ENCODE results near the gene FEN1.

The FEN1 gene

GRCh38 chr11:61776561-61777075 lies 16.1 kb upstream of the FEN1 start:
- no peaks in the 10 kb centered on the region for H3K9me3 ChIP-seq (ENCODE audit: control insufficient read depth, insufficient read depth, low read length)
- H3K36me3 ChIP-seq (ENCODE audit: insufficient read depth, low read length), result no peaks in the 10 kb centered on the region; the same call in 1 of the 2 replicates
- peaks cover 9% of the 10 kb centered on the region for H3K4me1 ChIP-seq (ENCODE audit: insufficient read depth, low read length)
- no peak overlapping the region for H3K9ac ChIP-seq (ENCODE audit: low read depth, low read length)

GRCh38 chr11:61777234-61778090 lies 15.2 kb upstream of the FEN1 start:
- no peaks in the 10 kb centered on the region; the same call in 1 of the 2 replicates for H3K36me3 ChIP-seq (ENCODE audit: insufficient read depth, low read length)
- H3K4me1 ChIP-seq (ENCODE audit: insufficient read depth, low read length), result peaks cover 2% of the 10 kb centered on the region; the same call in 1 of the 2 replicates
- H3K9ac ChIP-seq (ENCODE audit: low read depth, low read length), result no peak overlapping the region; the same call in 1 of the 2 replicates
- H3K9me3 ChIP-seq (ENCODE audit: control insufficient read depth, insufficient read depth, low read length), result no peaks in the 10 kb centered on the region

- no peaks in the 10 kb centered on the region; the same call in 1 of the 2 replicates for H3K36me3 ChIP-seq (ENCODE audit: insufficient read depth, low read length)
- H3K4me1 ChIP-seq (ENCODE audit: insufficient read depth, low read length), result no peaks in the 10 kb centered on the region
- no peaks in the 10 kb centered on the region for H3K9me3 ChIP-seq (ENCODE audit: control insufficient read depth, insufficient read depth, low read length)
- no peak overlapping the region for H3K9ac ChIP-seq (ENCODE audit: low read depth, low read length)
These were observed 14.3 kb upstream of the FEN1 start for GRCh38 chr11:61778357-61778886.

- Histone ChIP-seq H3K9ac (ENCODE audit: low read depth, low read length) (no peak overlapping the region), H3K4me1 (ENCODE audit: insufficient read depth, low read length) (no peaks in the 10 kb centered on the region), H3K36me3 (ENCODE audit: insufficient read depth, low read length) (no peaks in the 10 kb centered on the region; the same call in 1 of the 2 replicates), H3K9me3 (ENCODE audit: control insufficient read depth, insufficient read depth, low read length) (no peaks in the 10 kb centered on the region)
These were observed 13.6 kb upstream of the FEN1 start for GRCh38 chr11:61778920-61779650.

GRCh38 chr11:61779666-61780525 lies 12.8 kb upstream of the FEN1 start:
- Histone ChIP-seq H3K9me3 (ENCODE audit: control insufficient read depth, insufficient read depth, low read length) (no peaks in the 10 kb centered on the region), H3K4me1 (ENCODE audit: insufficient read depth, low read length) (no peaks in the 10 kb centered on the region), H3K9ac (ENCODE audit: low read depth, low read length) (no peak overlapping the region), H3K36me3 (ENCODE audit: insufficient read depth, low read length) (peaks cover 2% of the 10 kb centered on the region; the same call in 1 of the 2 replicates)

GRCh38 chr11:61780581-61781162 lies 12.0 kb upstream of the FEN1 start:
- no peaks in the 10 kb centered on the region for H3K4me1 ChIP-seq (ENCODE audit: insufficient read depth, low read length)
- no peaks in the 10 kb centered on the region for H3K9me3 ChIP-seq (ENCODE audit: control insufficient read depth, insufficient read depth, low read length)
- H3K9ac ChIP-seq (ENCODE audit: low read depth, low read length), result no peak overlapping the region
- peaks cover 3% of the 10 kb centered on the region; the same call in 1 of the 2 replicates for H3K36me3 ChIP-seq (ENCODE audit: insufficient read depth, low read length)

GRCh38 chr11:61781585-61781984 lies 11.1 kb upstream of the FEN1 start:
- Histone ChIP-seq H3K36me3 (ENCODE audit: insufficient read depth, low read length) (peaks cover 3% of the 10 kb centered on the region; the same call in 1 of the 2 replicates), H3K9me3 (ENCODE audit: control insufficient read depth, insufficient read depth, low read length) (no peaks in the 10 kb centered on the region), H3K9ac (ENCODE audit: low read depth, low read length) (no peak overlapping the region), H3K4me1 (ENCODE audit: insufficient read depth, low read length) (no peaks in the 10 kb centered on the region)

GRCh38 chr11:61782299-61782698 lies 10.4 kb upstream of the FEN1 start:
- Histone ChIP-seq H3K9ac (ENCODE audit: low read depth, low read length) (no peak overlapping the region), H3K4me1 (ENCODE audit: insufficient read depth, low read length) (no peaks in the 10 kb centered on the region), H3K9me3 (ENCODE audit: control insufficient read depth, insufficient read depth, low read length) (no peaks in the 10 kb centered on the region), H3K36me3 (ENCODE audit: insufficient read depth, low read length) (peaks cover 3% of the 10 kb centered on the region; the same call in 1 of the 2 replicates)

- peaks cover 3% of the 10 kb centered on the region; the same call in 1 of the 2 replicates for H3K36me3 ChIP-seq (ENCODE audit: insufficient read depth, low read length)
- H3K4me1 ChIP-seq (ENCODE audit: insufficient read depth, low read length), result no peaks in the 10 kb centered on the region
- no peaks in the 10 kb centered on the region for H3K9me3 ChIP-seq (ENCODE audit: control insufficient read depth, insufficient read depth, low read length)
- no peak overlapping the region for H3K9ac ChIP-seq (ENCODE audit: low read depth, low read length)
These were observed 9.9 kb upstream of the FEN1 start for GRCh38 chr11:61782841-61783240.

- Histone ChIP-seq H3K4me1 (ENCODE audit: insufficient read depth, low read length) (no peaks in the 10 kb centered on the region), H3K9ac (ENCODE audit: low read depth, low read length) (no peak overlapping the region), H3K9me3 (ENCODE audit: control insufficient read depth, insufficient read depth, low read length) (no peaks in the 10 kb centered on the region), H3K36me3 (ENCODE audit: insufficient read depth, low read length) (peaks cover 3% of the 10 kb centered on the region; the same call in 1 of the 2 replicates)
These were observed 8.8 kb upstream of the FEN1 start for GRCh38 chr11:61783717-61784505.

- no peaks in the 10 kb centered on the region for H3K4me1 ChIP-seq (ENCODE audit: insufficient read depth, low read length)
- no peaks in the 10 kb centered on the region for H3K9me3 ChIP-seq (ENCODE audit: control insufficient read depth, insufficient read depth, low read length)
- peaks cover 5% of the 10 kb centered on the region for H3K36me3 ChIP-seq (ENCODE audit: insufficient read depth, low read length)
- H3K9ac ChIP-seq (ENCODE audit: low read depth, low read length), result no peak overlapping the region
These were observed 8.3 kb upstream of the FEN1 start for GRCh38 chr11:61784506-61784805.

- H3K9ac ChIP-seq (ENCODE audit: low read depth, low read length), result no peak overlapping the region
- H3K4me1 ChIP-seq (ENCODE audit: insufficient read depth, low read length), result no peaks in the 10 kb centered on the region
- H3K36me3 ChIP-seq (ENCODE audit: insufficient read depth, low read length), result peaks cover 14% of the 10 kb centered on the region
- H3K9me3 ChIP-seq (ENCODE audit: control insufficient read depth, insufficient read depth, low read length), result no peaks in the 10 kb centered on the region
These were observed 6.8 kb upstream of the FEN1 start for GRCh38 chr11:61785837-61786402.

Measured in ES-I3 (cell line).